NCI-H774 (cell line): ENCODE results near the gene GCGR.

Experiments
- DNase-seq: peaks from one replicate; lab custom pipeline; 2025; lab: John Stamatoyannopoulos, UW

GCGR gene

DNA sequence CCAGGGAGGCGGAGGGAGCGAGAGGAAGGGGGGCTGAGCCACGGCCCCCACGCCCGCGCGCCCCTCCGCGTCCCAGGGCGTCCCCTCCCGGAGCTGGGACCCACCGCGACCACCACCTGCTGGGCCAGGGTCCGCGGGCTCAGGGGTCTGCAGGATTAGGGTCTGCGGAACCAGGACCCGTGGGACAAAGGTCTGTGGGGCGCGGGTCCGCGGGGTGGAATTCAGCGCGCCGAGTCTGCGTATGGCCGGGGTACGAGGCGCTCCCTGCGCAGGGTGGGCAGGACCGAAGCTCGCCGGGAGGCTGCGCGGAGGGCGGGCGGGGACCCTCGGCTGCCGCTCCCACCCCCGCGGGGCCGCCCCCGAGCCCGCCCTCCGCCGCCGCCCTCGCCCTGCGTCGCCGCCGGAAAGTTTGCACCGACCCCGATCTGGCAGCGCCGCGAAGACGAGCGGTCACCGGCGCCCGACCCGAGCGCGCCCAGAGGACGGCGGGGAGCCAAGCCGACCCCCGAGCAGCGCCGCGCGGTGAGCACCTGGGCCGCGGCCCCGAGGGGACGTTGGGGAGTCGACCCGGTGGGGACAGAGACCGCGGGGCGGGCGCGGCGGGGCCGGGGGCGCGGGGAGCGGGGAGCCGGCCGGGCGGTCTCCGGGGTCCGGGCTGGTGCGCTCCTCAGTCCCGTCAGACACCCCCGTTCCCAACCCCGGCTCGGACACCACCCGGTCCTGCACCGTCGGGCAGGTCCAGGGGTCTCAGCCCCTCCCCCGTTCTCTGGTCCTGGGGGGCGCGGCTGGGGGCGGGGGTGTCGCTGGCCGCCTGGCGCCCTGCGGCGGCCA, at the start of gene GCGR:
GCGR (plus strand) TSS at position 423 of the 831 bp plus-strand sequence. CDS start 4,869 bp downstream, outside the sequence.
- no peak for DNase-seq

DNA sequence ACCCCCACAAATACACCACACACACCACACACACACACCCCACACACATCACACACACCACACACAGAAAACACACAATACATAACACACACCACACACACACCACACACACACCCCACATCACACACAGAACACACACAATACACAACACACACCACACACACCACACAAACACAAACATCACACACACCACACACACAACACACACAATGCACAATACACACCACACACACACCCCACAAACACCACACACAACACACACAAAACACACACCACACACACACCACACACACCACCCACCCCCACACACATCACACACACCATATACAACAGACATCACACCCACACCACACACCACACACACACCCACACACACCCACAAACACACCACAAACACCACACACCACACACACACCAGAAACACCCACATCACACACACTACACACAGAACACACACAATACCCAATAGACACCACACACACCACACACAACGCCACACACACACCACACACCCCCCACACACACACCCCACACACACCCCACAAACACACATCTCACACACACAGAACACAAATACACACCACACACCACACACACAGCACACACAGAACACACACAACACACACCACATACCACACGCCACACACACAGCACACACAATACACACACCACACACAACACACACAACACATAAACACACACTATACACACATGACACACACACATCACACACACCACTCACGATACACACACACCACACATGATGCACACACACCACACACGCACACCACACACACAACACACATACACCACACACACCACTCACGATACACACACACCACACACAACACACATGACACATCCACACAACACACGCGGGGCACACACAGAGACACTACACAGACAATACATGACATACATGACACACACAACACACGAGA, 11.0 kb upstream of the GCGR start:
- no peak for DNase-seq

DNA sequence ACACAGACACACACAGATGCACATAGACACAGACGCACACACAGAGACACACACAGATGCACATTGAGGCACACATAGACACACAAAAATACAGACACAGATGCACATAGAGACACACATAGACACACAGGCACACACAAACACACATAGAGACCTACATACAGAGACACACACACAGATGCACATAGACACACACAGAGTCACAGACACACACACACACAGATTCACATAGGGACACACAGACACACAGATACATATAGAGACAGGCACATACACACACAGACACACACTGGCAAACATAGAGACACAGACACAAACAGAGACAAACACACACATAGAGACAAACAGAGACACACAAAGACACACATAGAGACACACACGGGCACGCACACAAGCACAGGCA, 9.9 kb upstream of the GCGR start:
- no peak for DNase-seq

GRCh38 chr17:81794509-81794908, 9.4 kb upstream of the GCGR start:
- peak; percentile 28 for DNase-seq

GRCh38 chr17:81801327-81801726, 2.6 kb upstream of the GCGR start:
- DNase-seq = no peak

DNA sequence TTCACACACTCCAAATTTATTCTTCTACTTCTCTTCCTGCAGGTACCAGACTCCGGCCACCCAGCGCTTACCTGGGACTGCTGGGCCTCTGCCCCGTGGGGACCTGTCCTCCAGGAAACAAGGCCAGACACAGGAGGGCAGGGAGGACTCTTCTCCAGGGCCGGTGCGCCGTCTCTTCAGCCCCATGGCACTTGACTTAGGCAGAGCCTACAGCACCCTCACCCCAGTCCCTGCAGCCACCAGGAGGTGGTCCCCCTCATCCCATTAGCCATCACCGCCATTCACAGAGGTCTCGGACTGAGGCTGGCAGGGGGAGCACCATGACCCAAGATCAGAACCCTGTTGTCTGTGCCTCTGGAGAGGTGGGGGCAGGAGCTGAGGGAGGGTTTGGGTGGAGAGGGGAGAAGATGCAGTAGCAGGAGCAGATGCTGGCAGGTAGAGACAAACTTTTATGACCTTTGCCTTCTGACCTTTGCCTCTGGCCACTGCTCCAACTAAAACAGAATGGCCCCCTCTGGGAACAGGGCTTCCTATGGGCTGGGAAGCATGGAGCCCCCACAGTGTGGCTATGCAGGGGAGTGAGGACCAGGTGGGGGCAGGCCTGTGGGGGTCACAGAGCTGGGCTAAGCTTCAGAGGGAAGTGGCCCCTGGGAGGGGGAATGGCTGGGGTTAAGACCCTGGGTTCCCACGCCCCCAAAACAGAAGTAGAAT, 1.7 kb upstream of the GCGR start:
- no peak for DNase-seq

GRCh38 chr17:81802856-81803643, 900 bp upstream of the GCGR start:
- no peak for DNase-seq

DNA sequence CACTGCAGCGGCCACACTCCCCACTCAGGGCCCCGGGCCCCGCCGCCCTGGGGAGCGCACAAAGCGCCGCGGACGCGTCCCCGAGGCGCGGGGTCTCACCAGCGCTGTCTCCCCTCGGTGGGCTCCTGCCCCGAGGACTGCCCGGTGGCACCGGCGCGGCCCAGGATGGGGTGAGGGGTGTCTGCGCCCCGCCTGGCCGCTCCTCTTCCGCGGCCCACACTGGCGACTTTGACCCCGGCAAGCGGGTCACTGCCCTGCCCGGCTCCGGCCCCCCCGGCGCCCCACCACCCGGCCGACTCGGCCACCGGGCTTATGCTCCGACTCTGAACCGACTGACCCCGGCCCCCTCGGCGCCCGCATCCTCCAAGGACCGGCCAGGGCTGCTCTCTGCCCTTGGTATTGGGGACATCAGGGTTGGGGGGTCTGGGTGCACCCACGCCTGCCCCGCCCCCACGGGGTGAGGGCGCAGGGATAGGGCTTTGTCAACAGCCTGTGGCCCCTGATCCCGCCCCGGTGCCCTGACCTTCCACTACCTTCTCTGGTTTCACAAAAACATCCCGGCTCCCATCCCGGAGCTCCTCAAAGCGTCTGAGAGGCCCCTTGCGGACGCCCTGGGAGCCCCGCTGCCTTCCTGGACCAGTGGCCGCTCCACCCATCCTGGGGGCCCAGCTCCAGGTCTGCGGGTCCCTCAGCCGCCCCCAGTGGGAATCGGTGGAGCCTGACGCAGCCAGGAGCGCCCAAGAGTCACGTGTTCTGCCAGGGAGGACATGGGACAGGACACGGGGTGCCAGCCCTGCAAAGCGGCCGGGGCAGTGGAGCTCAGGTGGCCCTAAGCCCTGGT, 829 bp downstream of the GCGR start:
- DNase-seq = no peak

GRCh38 chr17:81805707-81806460, 1.9 kb downstream of the GCGR start:
- no peak for DNase-seq

DNA sequence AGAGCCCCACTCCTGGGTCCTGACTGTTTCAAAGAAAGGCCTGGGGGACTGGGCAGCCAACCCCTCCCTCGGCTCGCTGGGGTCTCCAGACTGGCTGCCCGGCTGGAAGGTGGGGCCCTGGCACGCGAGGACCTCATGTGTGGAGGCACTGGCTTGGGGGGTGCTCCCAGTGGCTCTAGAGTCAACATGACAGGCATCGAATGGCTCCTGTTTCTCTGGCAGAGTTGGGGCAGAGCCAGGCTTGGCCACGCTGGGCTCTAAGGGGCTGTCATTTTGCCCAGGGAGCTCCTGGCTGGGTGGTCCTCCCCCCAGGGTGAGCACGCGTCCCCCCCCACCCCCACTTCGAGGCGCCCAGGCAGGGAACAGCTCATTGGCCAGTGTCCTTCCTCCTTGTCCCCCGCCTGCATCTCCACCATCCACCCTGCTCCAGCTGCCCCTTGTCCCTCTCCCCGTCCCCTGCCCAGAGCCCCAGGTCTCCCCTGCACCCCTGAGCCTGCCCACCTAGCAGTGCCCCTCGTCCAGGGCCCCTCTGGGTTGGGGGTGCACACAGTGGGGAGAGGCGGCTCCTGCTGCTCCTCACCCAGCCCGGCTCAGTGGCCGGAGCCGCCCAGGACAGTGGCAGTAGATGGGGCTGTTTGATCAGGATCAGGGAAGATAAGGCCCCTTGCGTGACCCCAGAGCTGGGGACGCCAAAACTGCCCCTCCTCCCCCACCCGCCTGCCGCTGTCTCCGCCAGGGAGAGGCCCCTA, 2.7 kb downstream of the GCGR start:
- DNase-seq = no peak

- DNase-seq = no peak
Observed at GRCh38 chr17:81807210-81807719, 3.3 kb downstream of the GCGR start.

GRCh38 chr17:81807839-81808238, 3.9 kb downstream of the GCGR start:
- DNase-seq = no peak

- DNase-seq = no peak
Observed at GRCh38 chr17:81808778-81809555, 5.0 kb downstream of the GCGR start.

DNA sequence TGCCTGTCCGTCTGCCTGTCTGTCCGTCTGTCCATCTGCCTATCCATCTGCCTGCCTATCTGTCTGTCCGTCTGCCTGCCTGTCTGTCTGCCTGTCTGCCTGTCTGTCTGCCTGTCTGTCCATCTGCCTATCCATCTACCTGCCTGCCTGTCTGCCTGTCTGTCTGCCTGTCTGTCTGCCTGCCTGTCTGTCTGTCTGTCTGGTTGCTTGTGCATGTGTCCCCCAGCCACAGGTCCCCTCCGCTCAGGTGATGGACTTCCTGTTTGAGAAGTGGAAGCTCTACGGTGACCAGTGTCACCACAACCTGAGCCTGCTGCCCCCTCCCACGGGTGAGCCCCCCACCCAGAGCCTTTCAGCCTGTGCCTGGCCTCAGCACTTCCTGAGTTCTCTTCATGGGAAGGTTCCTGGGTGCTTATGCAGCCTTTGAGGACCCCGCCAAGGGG, 5.6 kb downstream of the GCGR start:
- no peak for DNase-seq

GRCh38 chr17:81810476-81810875, 6.5 kb downstream of the GCGR start:
- DNase-seq = no peak

DNA sequence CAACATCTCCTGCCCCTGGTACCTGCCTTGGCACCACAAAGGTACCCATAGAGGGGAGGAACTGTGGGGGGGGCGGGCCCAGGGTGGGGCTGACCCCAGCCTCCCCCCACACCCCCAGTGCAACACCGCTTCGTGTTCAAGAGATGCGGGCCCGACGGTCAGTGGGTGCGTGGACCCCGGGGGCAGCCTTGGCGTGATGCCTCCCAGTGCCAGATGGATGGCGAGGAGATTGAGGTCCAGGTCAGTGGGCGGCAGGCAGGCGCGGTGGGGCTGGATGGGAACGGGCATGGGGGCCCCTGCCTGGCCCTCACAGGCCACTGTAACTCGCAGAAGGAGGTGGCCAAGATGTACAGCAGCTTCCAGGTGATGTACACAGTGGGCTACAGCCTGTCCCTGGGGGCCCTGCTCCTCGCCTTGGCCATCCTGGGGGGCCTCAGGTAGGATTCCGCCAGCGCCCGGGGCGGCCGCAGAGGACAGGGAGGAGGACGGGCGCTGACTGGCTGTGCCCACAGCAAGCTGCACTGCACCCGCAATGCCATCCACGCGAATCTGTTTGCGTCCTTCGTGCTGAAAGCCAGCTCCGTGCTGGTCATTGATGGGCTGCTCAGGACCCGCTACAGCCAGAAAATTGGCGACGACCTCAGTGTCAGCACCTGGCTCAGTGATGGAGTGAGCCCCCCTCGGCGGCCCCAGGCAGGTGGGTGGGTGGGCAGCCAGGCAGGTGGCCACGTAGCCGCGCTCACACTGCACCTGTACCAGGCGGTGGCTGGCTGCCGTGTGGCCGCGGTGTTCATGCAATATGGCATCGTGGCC, 7.1 kb downstream of the GCGR start:
- no peak for DNase-seq
